Neural cell (in vitro differentiated cells): ENCODE data around the gene CLIC3. TPM values are rescaled to one million over a fixed set of nuclear protein-coding genes. Genes with fewer than 3 reads are reported as not detected.

Experiments used
- H2AFZ ChIP-seq: fragments of 200-600, 300-800 bp; sonication (generic), shearing (Covaris generic); 2 replicates; pipeline ENCODE4 v1.6.0; 2014; ENCODE audit warnings: low read depth, mild to moderate bottlenecking, antibody characterized with exemption, low read length, moderate library complexity
- H3F3A ChIP-seq: fragments of 200-600 bp; shearing (Covaris generic); 2 replicates; pipeline ENCODE4 v1.6.1; 2016; ENCODE audit warnings: mild to moderate bottlenecking, moderate library complexity, mixed read lengths, antibody characterized with exemption, low read length; ENCODE audit not compliant: insufficient read depth, poor library complexity, severe bottlenecking
- H3K27ac ChIP-seq: fragments of 200-600, 300-800 bp; sonication (generic), shearing (Covaris generic); 2 replicates; pipeline ENCODE4 v1.5.1; 2014; ENCODE audit warnings: mild to moderate bottlenecking, low read length, moderate library complexity
- H3K27me3 ChIP-seq: fragments of 300-800, 200-600 bp; sonication (generic), shearing (Covaris generic); 2 replicates; pipeline ENCODE4 v1.6.0; 2014; ENCODE audit warnings: mild to moderate bottlenecking, low read depth, low read length, moderate library complexity; ENCODE audit not compliant: insufficient read depth
- H3K36me3 ChIP-seq: fragments of 300-800, 200-600 bp; sonication (generic), shearing (Covaris generic); 2 replicates; pipeline ENCODE4 v1.5.1; 2014; ENCODE audit warnings: mild to moderate bottlenecking, antibody characterized with exemption, low read length, moderate library complexity; ENCODE audit not compliant: insufficient read depth
- H3K4me2 ChIP-seq: fragments of 300-800, 200-600 bp; sonication (generic), shearing (Covaris generic); 2 replicates; pipeline ENCODE4 v1.6.0; 2014; ENCODE audit warnings: mild to moderate bottlenecking, low read length
- H3K4me3 ChIP-seq: fragments of 300-800, 200-600 bp; sonication (generic), shearing (Covaris generic); 2 replicates; pipeline ENCODE4 v1.5.1; 2014; ENCODE audit warnings: mild to moderate bottlenecking, low read length, moderate library complexity
- H3K79me2 ChIP-seq: fragments of 200-600 bp; shearing (Covaris generic); replicated peaks from 2 replicates; pipeline ENCODE4 v1.6.0; 2014; ENCODE audit warnings: mild to moderate bottlenecking, low read length, moderate library complexity; ENCODE audit not compliant: insufficient read depth
- H3K9ac ChIP-seq: fragments of 300-800, 200-600 bp; sonication (generic), shearing (Covaris generic); 2 replicates; pipeline ENCODE4 v1.6.1; 2016; ENCODE audit warnings: mild to moderate bottlenecking, low read length, mixed read lengths
- H3K9me2 ChIP-seq: fragments of 200-600 bp; shearing (Covaris generic); 2 replicates; pipeline ENCODE4 v1.6.1; 2016; ENCODE audit warnings: mild to moderate bottlenecking, low read length, mixed read lengths; ENCODE audit not compliant: insufficient read depth
- H3K9me3 ChIP-seq: fragments of 200-600, 300-800 bp; sonication (generic), shearing (Covaris generic); 2 replicates; pipeline ENCODE4 v1.6.1; 2016; ENCODE audit warnings: mild to moderate bottlenecking, mixed run types, low read length, moderate library complexity, mixed read lengths
- H4K20me1 ChIP-seq: fragments of 200-600 bp; shearing (Covaris generic); 2 replicates; pipeline ENCODE4 v1.6.1; 2016; ENCODE audit warnings: mild to moderate bottlenecking, mixed run types; ENCODE audit not compliant: insufficient read depth
- CTCF ChIP-seq: fragments of 450-650 bp; IDR thresholded peaks from 2 replicates; pipeline ENCODE4 v1.5.1; 2014; ENCODE audit warnings: antibody characterized with exemption, mild to moderate bottlenecking, moderate library complexity; ENCODE audit not compliant: poor library complexity, severe bottlenecking
- EP300 ChIP-seq: fragments of 450-650 bp; conservative IDR thresholded peaks from 2 replicates; pipeline ENCODE4 v1.6.1; 2014; ENCODE audit warnings: antibody characterized with exemption, mild to moderate bottlenecking, moderate library complexity; ENCODE audit not compliant: poor library complexity, severe bottlenecking
- EZH2 ChIP-seq: fragments of 200-600, 300-800 bp; shearing (Covaris generic), sonication (generic); IDR thresholded peaks from 2 replicates; pipeline ENCODE4 v1.6.1; 2014; ENCODE audit warnings: antibody characterized with exemption, low read length, borderline replicate concordance, mild to moderate bottlenecking; ENCODE audit not compliant: insufficient read depth, poor library complexity, severe bottlenecking
- MXI1 ChIP-seq: fragments of 450-650 bp; conservative IDR thresholded peaks from 2 replicates; pipeline ENCODE4 v1.6.1; 2014; ENCODE audit warnings: antibody characterized with exemption, mild to moderate bottlenecking; ENCODE audit not compliant: poor library complexity, severe bottlenecking
- POLR2AphosphoS5 ChIP-seq: IDR thresholded peaks from 2 replicates; pipeline ENCODE4 v1.6.1; 2012
- RAD21 ChIP-seq: fragments of 450-650 bp; conservative IDR thresholded peaks from 2 replicates; pipeline ENCODE4 v1.6.1; 2014; ENCODE audit warnings: antibody characterized with exemption, mild to moderate bottlenecking, moderate library complexity
- REST ChIP-seq: IDR thresholded peaks from 2 replicates; pipeline ENCODE4 v1.6.1; 2012; ENCODE audit warnings: borderline replicate concordance
- SMC3 ChIP-seq: fragments of 450-650 bp; conservative IDR thresholded peaks from 2 replicates; pipeline ENCODE4 v1.6.1; 2014; ENCODE audit warnings: antibody characterized with exemption, mild to moderate bottlenecking, moderate library complexity; ENCODE audit not compliant: poor library complexity
- TAF1 ChIP-seq: IDR thresholded peaks from 2 replicates; pipeline ENCODE4 v1.6.1; 2012; ENCODE audit warnings: low read depth
- polyA plus RNA-seq: library from polyadenylated mRNA; depleted of rRNA; stranded (reverse); fragments of >200 nt; gene quantifications from 2 replicates; pipeline ENCODE4 v1.2.3, GENCODE V29; 2014

The CLIC3 gene
- polyA plus RNA-seq, 1 donor from 2014 or later, result not detected

GRCh38 chr9:136970361-136970760 is 26.0 kb downstream of the CLIC3 start:
- no peaks in the 10 kb centered on the region for H3K27me3 ChIP-seq
- no peak overlapping the region for H3K4me2 ChIP-seq
- H3K27ac ChIP-seq, result no peak overlapping the region
- no peaks in the 10 kb centered on the region for H3F3A ChIP-seq
- H3K79me2 ChIP-seq, result no peaks in the 10 kb centered on the region
- TF ChIP-seq MXI1, result no peak
- no peak for TF ChIP-seq TAF1
- no peak for TF ChIP-seq EZH2
- no peak for TF ChIP-seq POLR2AphosphoS5
- no peak for TF ChIP-seq REST
- no peak for TF ChIP-seq SMC3
- no peaks in the 10 kb centered on the region for H3K9me3 ChIP-seq
- H4K20me1 ChIP-seq, result no peaks in the 10 kb centered on the region
- H3K9me2 ChIP-seq, result no peaks in the 10 kb centered on the region
- no peak overlapping the region for H3K9ac ChIP-seq
- H3K4me3 ChIP-seq, result no peak overlapping the region
- H3K36me3 ChIP-seq, result no peaks in the 10 kb centered on the region
- H2AFZ ChIP-seq, result no peak overlapping the region

- Histone ChIP-seq H3K4me2 (no peak overlapping the region), H3K27ac (no peak overlapping the region), H3K9ac (no peak overlapping the region), H3K9me3 (no peaks in the 10 kb centered on the region), H4K20me1 (no peaks in the 10 kb centered on the region), H3K9me2 (no peaks in the 10 kb centered on the region), H3K79me2 (no peaks in the 10 kb centered on the region), H3F3A (no peaks in the 10 kb centered on the region), H2AFZ (no peak overlapping the region), H3K27me3 (no peaks in the 10 kb centered on the region), H3K36me3 (no peaks in the 10 kb centered on the region), H3K4me3 (no peak overlapping the region)
- TF ChIP-seq MXI1 (no peak), EZH2 (no peak), CTCF (no peak), REST (no peak), RAD21 (no peak), POLR2AphosphoS5 (no peak), SMC3 (no peak), EP300 (no peak), TAF1 (no peak)
Measured at GRCh38 chr9:136969774-136970173, 26.6 kb downstream of the CLIC3 start.
